Colonic mucosa (tissue), 4 donors: ENCODE results near the gene TMEM61. TPM values are rescaled to one million over a fixed set of nuclear protein-coding genes. Genes with fewer than 3 reads are reported as not detected.

Source experiments
- DNase-seq: peaks from one replicate; pipeline ENCODE4 v3.0.0-alpha.2; 2020
- H3K27ac ChIP-seq: fragments of 200-600 bp; one replicate; pipeline ENCODE4 v1.8.0; 2021
- H3K27me3 ChIP-seq: fragments of 200-600 bp; one replicate; pipeline ENCODE4 v1.8.0; 2021
- H3K36me3 ChIP-seq: fragments of 200-600 bp; one replicate; pipeline ENCODE4 v1.8.0; 2021
- H3K4me1 ChIP-seq: fragments of 200-600 bp; one replicate; pipeline ENCODE4 v1.8.0; 2021; ENCODE audit warnings: mild to moderate bottlenecking
- H3K4me3 ChIP-seq: fragments of 200-600 bp; one replicate; pipeline ENCODE4 v1.8.0; 2021
- H3K9ac ChIP-seq, 2 donors: one replicate each; pipeline ENCODE4 v1.7.0; 2013; ENCODE audit warnings: control low read depth in 2 of 2, low read depth in 2 of 2, low read length in 2 of 2
- H3K9me3 ChIP-seq: fragments of 200-600 bp; one replicate; pipeline ENCODE4 v1.8.0; 2021
- intact Hi-C: fragments of 100-400 bp; cut with DNase I; formaldehyde crosslinking; loops from one replicate; pipeline ENCODE4 v1.14.1; 2022
- total RNA-seq, 2 donors: library from RNA; stranded (reverse); fragmentation: NEBNext Ultra II Directional in 1 of 2; extraction: Animal tissue kit (Norgen Biotek cat#: 25700) in 1 of 2; gene quantifications; one replicate each; pipeline ENCODE4 v1.2.1, GENCODE V29; 2021
- TF ChIP-seq, protein P1 (sequence below): fragments of 200-600 bp; IDR thresholded peaks from one replicate; pipeline ENCODE4 v1.8.0; 2022; ENCODE audit warnings: antibody characterized with exemption, mild to moderate bottlenecking
- donor health status: healthy.
- donor health status: DM: no; HTN: no; CAD: no.
- donor health status: DM: no; HTN: no; CAD: no.

Gene TMEM61
- total RNA-seq, 2 donors from 2014 or later, result 11.0 to 13.4 TPM

DNA sequence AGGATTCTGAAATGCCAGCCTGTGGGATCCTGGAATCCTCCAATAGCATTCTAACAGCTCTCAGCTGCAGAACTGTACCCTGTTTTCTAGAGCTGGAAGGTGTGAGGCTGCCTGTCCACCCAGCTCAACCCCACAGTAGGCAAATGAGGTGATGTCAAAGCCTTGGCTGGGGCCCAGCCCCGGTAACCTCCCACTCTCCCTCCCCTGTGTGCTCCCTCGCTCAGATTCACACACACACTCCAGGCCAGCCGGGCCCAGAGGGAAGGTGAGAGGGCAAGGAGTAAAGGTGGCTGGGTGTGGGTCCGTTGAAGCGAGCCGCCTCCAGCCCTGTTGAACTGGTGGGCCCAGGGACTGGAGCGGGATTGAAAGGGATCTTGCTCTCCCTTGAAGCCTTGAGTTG is 18.2 kb downstream of the TMEM61 start, which contains the start of gene BSND:
TSS of gene BSND (plus strand) at position 257 of the 400 bp plus-strand sequence. CDS start 254 bp downstream, outside the sequence.
- Histone ChIP-seq H3K4me1 (no peaks in the 10 kb centered on the region), H3K27me3 (peaks cover 5% of the 10 kb centered on the region), H3K9me3 (no peaks in the 10 kb centered on the region), H3K27ac (no peak within 1 kb of the TSS), H3K4me3 (no peak within 1 kb of the TSS), H3K36me3 (no peaks in the 10 kb centered on the region), H3K9ac (no peak within 1 kb of the TSS)
- no peak for DNase-seq
- intact Hi-C loops, result no loop called here
- TF ChIP-seq, protein P1, sequence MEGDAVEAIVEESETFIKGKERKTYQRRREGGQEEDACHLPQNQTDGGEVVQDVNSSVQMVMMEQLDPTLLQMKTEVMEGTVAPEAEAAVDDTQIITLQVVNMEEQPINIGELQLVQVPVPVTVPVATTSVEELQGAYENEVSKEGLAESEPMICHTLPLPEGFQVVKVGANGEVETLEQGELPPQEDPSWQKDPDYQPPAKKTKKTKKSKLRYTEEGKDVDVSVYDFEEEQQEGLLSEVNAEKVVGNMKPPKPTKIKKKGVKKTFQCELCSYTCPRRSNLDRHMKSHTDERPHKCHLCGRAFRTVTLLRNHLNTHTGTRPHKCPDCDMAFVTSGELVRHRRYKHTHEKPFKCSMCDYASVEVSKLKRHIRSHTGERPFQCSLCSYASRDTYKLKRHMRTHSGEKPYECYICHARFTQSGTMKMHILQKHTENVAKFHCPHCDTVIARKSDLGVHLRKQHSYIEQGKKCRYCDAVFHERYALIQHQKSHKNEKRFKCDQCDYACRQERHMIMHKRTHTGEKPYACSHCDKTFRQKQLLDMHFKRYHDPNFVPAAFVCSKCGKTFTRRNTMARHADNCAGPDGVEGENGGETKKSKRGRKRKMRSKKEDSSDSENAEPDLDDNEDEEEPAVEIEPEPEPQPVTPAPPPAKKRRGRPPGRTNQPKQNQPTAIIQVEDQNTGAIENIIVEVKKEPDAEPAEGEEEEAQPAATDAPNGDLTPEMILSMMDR, result no peak

DNA sequence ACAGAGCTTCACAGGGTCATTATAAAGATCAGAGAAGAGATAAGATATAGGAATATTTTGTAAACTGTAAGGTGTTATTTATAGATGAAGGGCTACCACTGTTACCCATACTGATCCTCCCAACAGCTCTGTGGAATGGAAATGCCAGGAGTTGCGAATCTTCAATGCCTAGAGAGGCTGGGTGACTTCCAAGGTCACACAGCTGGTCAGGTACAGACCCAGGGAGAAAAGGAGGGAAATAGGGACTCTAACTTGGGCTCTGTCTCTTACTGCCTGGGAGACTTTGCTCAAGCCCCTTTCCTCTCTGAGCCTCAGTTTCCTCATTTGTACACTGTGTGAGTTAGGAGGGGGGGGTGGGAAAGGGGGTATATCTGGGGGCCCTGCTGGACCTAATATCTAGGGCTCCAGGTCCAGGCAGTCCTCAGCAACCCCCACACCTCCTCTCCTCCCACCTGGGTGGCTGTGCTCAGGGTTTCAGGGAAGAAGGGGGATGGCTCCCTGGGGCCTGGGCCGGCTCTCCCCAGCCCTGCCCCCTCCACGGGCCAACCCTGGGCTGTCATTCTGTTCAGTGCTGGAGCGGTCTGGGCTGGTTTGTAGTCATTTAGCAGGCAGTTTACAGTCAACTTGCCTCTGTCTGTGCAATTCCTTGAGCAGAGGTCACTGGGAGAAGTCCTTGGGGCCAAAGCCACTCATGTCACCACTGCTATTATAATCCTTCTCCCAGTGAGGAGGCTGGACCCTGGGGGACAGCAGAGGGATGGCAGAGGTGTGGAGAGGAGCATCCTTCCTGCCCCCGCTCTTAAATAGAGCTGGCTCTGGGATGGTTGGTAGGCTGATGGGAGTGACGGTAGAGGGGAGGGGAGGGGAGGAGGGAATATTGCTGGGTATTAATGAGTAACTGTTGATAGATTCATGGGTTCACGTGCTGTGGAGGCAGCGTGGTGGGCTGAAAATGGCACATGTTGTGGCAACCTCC is 20.0 kb downstream of the TMEM61 start:
- H3K27me3 ChIP-seq, result peaks cover 5% of the 10 kb centered on the region
- no peaks in the 10 kb centered on the region for H3K36me3 ChIP-seq
- no peak overlapping the region for H3K9ac ChIP-seq
- no peaks in the 10 kb centered on the region for H3K4me1 ChIP-seq
- DNase-seq, result no peak
- no peak overlapping the region for H3K4me3 ChIP-seq
- TF ChIP-seq, protein P1, result no peak
- intact Hi-C loops, result no loop called here
- H3K27ac ChIP-seq, result no peak overlapping the region
- no peaks in the 10 kb centered on the region for H3K9me3 ChIP-seq

DNA sequence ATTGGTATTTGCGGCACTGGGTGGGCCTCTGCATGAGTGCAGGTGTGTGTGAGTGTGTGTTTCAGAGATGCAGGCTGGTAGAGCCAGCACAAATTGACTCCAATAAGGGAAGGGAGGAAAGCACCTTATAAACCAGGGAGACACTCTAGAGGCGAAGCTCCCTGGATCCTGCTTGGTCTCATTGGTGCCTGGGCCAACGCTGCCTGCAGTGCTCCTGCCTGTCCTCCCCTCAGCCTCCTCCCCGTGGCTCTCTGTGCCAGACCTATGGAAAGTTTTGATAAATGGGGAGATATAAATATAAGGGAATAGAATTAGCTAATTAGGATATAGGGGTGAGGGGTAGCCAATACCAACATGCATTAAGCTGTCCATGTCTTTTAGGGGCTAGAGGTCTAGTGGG is 20.9 kb downstream of the TMEM61 start:
- Histone ChIP-seq H3K4me1 (no peaks in the 10 kb centered on the region), H3K4me3 (no peak overlapping the region), H3K9ac (no peak overlapping the region), H3K27me3 (peaks cover 5% of the 10 kb centered on the region), H3K36me3 (no peaks in the 10 kb centered on the region), H3K9me3 (no peaks in the 10 kb centered on the region), H3K27ac (no peak overlapping the region)
- TF ChIP-seq, protein P1, result no peak
- no peak for DNase-seq
- intact Hi-C loops, result no loop called here

DNA sequence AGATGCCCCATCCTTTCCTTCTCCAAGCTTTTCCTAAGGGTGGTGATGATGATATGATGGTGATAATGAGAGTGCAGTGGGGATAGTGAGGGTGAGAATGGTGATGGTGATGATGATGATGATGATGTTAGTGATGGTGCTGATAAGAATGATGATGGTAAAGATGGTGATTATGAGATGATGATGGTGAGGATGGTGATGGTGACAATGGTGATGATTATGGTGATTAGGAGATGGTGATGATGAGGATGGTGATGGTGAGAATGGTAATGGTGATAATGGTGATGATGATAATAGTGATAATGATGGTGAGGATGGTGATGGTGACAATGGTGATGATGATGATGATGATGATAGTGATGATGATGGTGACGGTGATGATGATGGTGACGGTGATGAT is 22.3 kb downstream of the TMEM61 start:
- H3K27me3 ChIP-seq, result no peaks in the 10 kb centered on the region
- H3K4me3 ChIP-seq, result no peak overlapping the region
- H3K9ac ChIP-seq, result no peak overlapping the region
- H3K36me3 ChIP-seq, result no peaks in the 10 kb centered on the region
- intact Hi-C loops, result no loop called here
- no peak for DNase-seq
- no peaks in the 10 kb centered on the region for H3K4me1 ChIP-seq
- TF ChIP-seq, protein P1, result no peak
- H3K9me3 ChIP-seq, result no peaks in the 10 kb centered on the region
- H3K27ac ChIP-seq, result no peak overlapping the region

DNA sequence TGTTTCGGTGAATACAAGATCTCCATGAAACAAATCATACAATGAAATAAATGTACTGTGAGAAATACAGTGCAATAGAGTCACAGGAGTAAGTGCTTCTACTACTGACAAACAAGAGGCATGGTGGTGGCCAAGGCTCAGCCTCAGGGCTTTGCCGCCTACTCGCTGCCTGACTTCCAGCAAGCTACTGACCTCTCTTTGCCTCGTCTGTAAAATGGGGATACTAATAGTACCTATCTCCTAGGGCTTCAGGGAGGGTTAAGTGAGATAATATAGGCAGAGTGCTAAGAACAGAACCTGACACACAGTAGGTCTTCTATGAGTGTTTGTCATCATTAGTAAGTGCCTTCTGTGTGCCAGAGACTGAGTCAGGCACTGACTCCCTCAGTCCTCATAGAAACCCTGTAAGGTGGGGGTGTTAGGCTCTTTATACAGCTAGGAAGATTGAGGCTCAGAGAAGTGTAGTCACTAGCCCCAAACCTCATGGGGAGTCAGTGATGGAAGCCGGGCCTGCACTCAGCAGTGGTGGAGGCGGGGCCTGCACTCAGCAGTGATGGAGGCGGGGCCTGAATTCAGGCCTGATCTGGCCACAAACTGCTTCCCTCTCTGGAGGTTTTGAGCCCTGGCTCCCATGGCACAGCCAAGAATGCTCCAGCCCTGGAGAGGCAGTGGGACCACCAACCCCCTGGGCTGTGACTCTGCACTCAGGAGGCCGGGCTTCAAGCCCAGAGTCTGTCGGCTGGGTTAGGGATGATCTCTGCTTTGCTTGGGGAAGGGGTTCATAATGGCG is 25.1 kb downstream of the TMEM61 start:
- Histone ChIP-seq H3K4me3 (no peak overlapping the region), H3K9ac (no peak overlapping the region), H3K4me1 (no peaks in the 10 kb centered on the region), H3K9me3 (no peaks in the 10 kb centered on the region), H3K27me3 (no peaks in the 10 kb centered on the region), H3K36me3 (no peaks in the 10 kb centered on the region), H3K27ac (no peak overlapping the region)
- no peak for DNase-seq
- TF ChIP-seq, protein P1, result no peak
- intact Hi-C loops, result no loop called here
